ENCODE results near the gene WDHD1. TPM values are rescaled to one million over a fixed set of nuclear protein-coding genes. Genes with fewer than 3 reads are reported as not detected.
"Not testable (repeated sequence)": the region's sequence is repeated elsewhere in the genome, so short reads cannot be mapped to it uniquely, and the experiment has no call there.

Gene WDHD1
- total RNA-seq, 1 donor from 2014 or later = 1.6 TPM

- DNase-seq (no peak), ATAC-seq (no peak)
- intact Hi-C loops (cut with micrococcal nuclease) = no loop called here
Observed at GRCh38 chr14:54979039-54979438, 47.9 kb downstream of the WDHD1 start.

GRCh38 chr14:54976316-54976715 is 50.6 kb downstream of the WDHD1 start:
- DNase-seq = no peak
- ATAC-seq = no peak
- intact Hi-C loops (cut with micrococcal nuclease) = no loop called here

- DNase-seq (no peak), ATAC-seq (no peak)
- intact Hi-C loops (cut with micrococcal nuclease) = no loop called here
Observed at GRCh38 chr14:54975856-54976255, 51.0 kb downstream of the WDHD1 start.

GRCh38 chr14:54974788-54975414 is 52.0 kb downstream of the WDHD1 start:
- DNase-seq (no peak), ATAC-seq (no peak)
- intact Hi-C loops (cut with micrococcal nuclease) = no loop called here

GRCh38 chr14:54967496-54967895 is 59.4 kb downstream of the WDHD1 start:
- no peak for DNase-seq
- ATAC-seq = no peak
- intact Hi-C loops (cut with micrococcal nuclease) = no loop called here

GRCh38 chr14:54955143-54955542 is 71.8 kb downstream of the WDHD1 start:
- intact Hi-C loops (cut with micrococcal nuclease) = no loop called here
- DNase-seq (no peak), ATAC-seq (no peak)

- ATAC-seq; intact Hi-C loops (cut with micrococcal nuclease); DNase-seq: not testable (repeated sequence)
Observed at GRCh38 chr14:54953609-54954008, 73.3 kb downstream of the WDHD1 start.

- DNase-seq; intact Hi-C loops (cut with micrococcal nuclease); ATAC-seq: not testable (repeated sequence)
Observed at GRCh38 chr14:54952803-54953202, 74.1 kb downstream of the WDHD1 start.

GRCh38 chr14:54947230-54947629 is 79.7 kb downstream of the WDHD1 start:
- no peak for ATAC-seq
- intact Hi-C loops (cut with micrococcal nuclease) = no loop called here
- no peak for DNase-seq

- no peak for DNase-seq
- no peak for ATAC-seq
- intact Hi-C loops (cut with micrococcal nuclease) = no loop called here
Observed at GRCh38 chr14:54946500-54946899, 80.4 kb downstream of the WDHD1 start.

- DNase-seq = no peak
- intact Hi-C loops (cut with micrococcal nuclease) = no loop called here
- ATAC-seq = no peak
Observed at GRCh38 chr14:54944737-54945391, 82.0 kb downstream of the WDHD1 start.

GRCh38 chr14:54942913-54943312 is 84.0 kb downstream of the WDHD1 start:
- DNase-seq (no peak), ATAC-seq (no peak)
- intact Hi-C loops (cut with micrococcal nuclease) = no loop called here

- intact Hi-C loops (cut with micrococcal nuclease) = no loop called here
- ATAC-seq (no peak), DNase-seq (no peak)
Observed at GRCh38 chr14:54936816-54937215, 90.1 kb downstream of the WDHD1 start.

GRCh38 chr14:54935958-54936357 is 90.9 kb downstream of the WDHD1 start:
- intact Hi-C loops (cut with micrococcal nuclease) = no loop called here
- DNase-seq (no peak), ATAC-seq (no peak)

GRCh38 chr14:54935100-54935499 is 91.8 kb downstream of the WDHD1 start:
- intact Hi-C loops (cut with micrococcal nuclease) = no loop called here
- no peak for ATAC-seq

GRCh38 chr14:54933006-54933405 is 93.9 kb downstream of the WDHD1 start:
- no peak for ATAC-seq
- no peak for DNase-seq
- intact Hi-C loops (cut with micrococcal nuclease) = no loop called here

More at GRCh38 chr14:54935100-54935499, 91.8 kb downstream of the WDHD1 start:
- no peak for DNase-seq

- no peak for DNase-seq
- no peak for ATAC-seq
- intact Hi-C loops (cut with micrococcal nuclease) = no loop called here
Observed at GRCh38 chr14:54931598-54932340, 95.1 kb downstream of the WDHD1 start.

- intact Hi-C loops (cut with micrococcal nuclease) = no loop called here
- ATAC-seq (no peak), DNase-seq (no peak)
Observed at GRCh38 chr14:54931101-54931500, 95.8 kb downstream of the WDHD1 start.

GRCh38 chr14:54929556-54929955 is 97.3 kb downstream of the WDHD1 start:
- ATAC-seq (no peak), DNase-seq (no peak)
- intact Hi-C loops (cut with micrococcal nuclease) = no loop called here

GRCh38 chr14:54928216-54928615 is 98.7 kb downstream of the WDHD1 start:
- intact Hi-C loops (cut with micrococcal nuclease) = no loop called here
- ATAC-seq (no peak), DNase-seq (no peak)
